GM18517 (cell line): Measurements from ENCODE around the gene SCGB2B2.
"Not testable (repeated sequence)": the region's sequence is repeated elsewhere in the genome, so short reads cannot be mapped to it uniquely, and the experiment has no call there.

ENCODE experiments used
- ATAC-seq: cut with Tn5 transposase; IDR thresholded peaks from one replicate; pipeline ENCODE4 v1.9.1; 2021; ENCODE audit warnings: mild to moderate bottlenecking, moderate library complexity; ENCODE audit not compliant: unreplicated experiment

Gene SCGB2B2

GRCh38 chr19:34671972-34672371, 5.0 kb downstream of the SCGB2B2 start:
- no peak for ATAC-seq

GRCh38 chr19:34669305-34669704, 7.7 kb downstream of the SCGB2B2 start:
- no peak for ATAC-seq

- not testable (repeated sequence) for ATAC-seq
These were observed 8.3 kb downstream of the SCGB2B2 start for GRCh38 chr19:34668690-34669089.

GRCh38 chr19:34668077-34668689, 8.8 kb downstream of the SCGB2B2 start:
- not testable (repeated sequence) for ATAC-seq

GRCh38 chr19:34667349-34668076, 9.4 kb downstream of the SCGB2B2 start:
- no peak for ATAC-seq

- no peak for ATAC-seq
These were observed 10.0 kb downstream of the SCGB2B2 start for GRCh38 chr19:34666958-34667265.

- no peak for ATAC-seq
These were observed 10.6 kb downstream of the SCGB2B2 start for GRCh38 chr19:34666200-34666957.

- not testable (repeated sequence) for ATAC-seq
These were observed 11.7 kb downstream of the SCGB2B2 start for GRCh38 chr19:34665275-34665674.

GRCh38 chr19:34664870-34665269, 12.1 kb downstream of the SCGB2B2 start:
- ATAC-seq = no peak

- no peak for ATAC-seq
These were observed 12.8 kb downstream of the SCGB2B2 start for GRCh38 chr19:34664168-34664567.

- no peak for ATAC-seq
These were observed 14.0 kb downstream of the SCGB2B2 start for GRCh38 chr19:34662919-34663318.

- ATAC-seq = no peak
These were observed 15.6 kb downstream of the SCGB2B2 start for GRCh38 chr19:34661357-34661756.

GRCh38 chr19:34655651-34656050, 21.3 kb downstream of the SCGB2B2 start:
- ATAC-seq = no peak

GRCh38 chr19:34654796-34655195, 22.2 kb downstream of the SCGB2B2 start:
- ATAC-seq = no peak

GRCh38 chr19:34651747-34652146, 25.2 kb downstream of the SCGB2B2 start:
- no peak for ATAC-seq

- no peak for ATAC-seq
These were observed 26.9 kb downstream of the SCGB2B2 start for GRCh38 chr19:34649886-34650543.

GRCh38 chr19:34645551-34645950, 31.4 kb downstream of the SCGB2B2 start:
- ATAC-seq = no peak

- no peak for ATAC-seq
These were observed 31.9 kb downstream of the SCGB2B2 start for GRCh38 chr19:34644991-34645461.

GRCh38 chr19:34642241-34642640, 34.7 kb downstream of the SCGB2B2 start:
- no peak for ATAC-seq

- no peak for ATAC-seq
These were observed 37.4 kb downstream of the SCGB2B2 start for GRCh38 chr19:34639491-34640085.

- no peak for ATAC-seq
These were observed 43.2 kb downstream of the SCGB2B2 start for GRCh38 chr19:34633802-34634201.
